Esophagus muscularis mucosa (tissue), 3 donors: ENCODE measurements around the gene SHISA6.

Experiments used
- CTCF ChIP-seq, 3 experiments: fragments of 200-600 bp in 2 of 3; fragments of 450-650 bp in 1 of 3; sonication (generic) in 2 of 3; IDR thresholded peaks; one replicate each; pipeline ENCODE4 v1.5.1; 2017 to 2019; ENCODE audit warnings: antibody characterized with exemption in 3 of 3, mild to moderate bottlenecking in 2 of 3, moderate library complexity in 1 of 3
- POLR2A ChIP-seq: fragments of 450-650 bp; IDR thresholded peaks from one replicate; pipeline ENCODE4 v1.6.1; 2017; ENCODE audit warnings: antibody characterized with exemption, moderate library complexity, mild to moderate bottlenecking, low read depth
- POLR2AphosphoS5 ChIP-seq, 2 donors: sonication (generic); formaldehyde crosslinking; IDR thresholded peaks; one replicate each; pipeline ENCODE4 v1.6.1; 2017; ENCODE audit warnings: antibody characterized with exemption in 2 of 2

GRCh38 chr17:11554042-11554441, 313.0 kb downstream of the SHISA6 start:
- TF ChIP-seq CTCF (IDR thresholded peaks at IDR 0.05) (no peak), POLR2AphosphoS5 (IDR thresholded peaks at IDR 0.05) (no peak), POLR2A (no peak)
